ENCODE measurements around the gene PRPF40A.

Gene PRPF40A

GRCh38 chr2:152682663-152683062, 34.6 kb downstream of the PRPF40A start:
- H3K36me3 ChIP-seq (ENCODE audit: insufficient read depth, low read length) = peaks cover 24% of the 10 kb centered on the region
- no peak overlapping the region for H3K9ac ChIP-seq (ENCODE audit: low read depth, low read length)
- peaks cover 4% of the 10 kb centered on the region for H3K4me1 ChIP-seq (ENCODE audit: control insufficient read depth, insufficient read depth, low read length)
- no peak overlapping the region for H3K4me3 ChIP-seq (ENCODE audit: low read length)
- H3K9me3 ChIP-seq (replicated peaks; ENCODE audit: low read length) = no peaks in the 10 kb centered on the region
- H3K4me2 ChIP-seq (ENCODE audit: low read length) = no peak overlapping the region
- no peaks in the 10 kb centered on the region for H3K27me3 ChIP-seq (ENCODE audit: control insufficient read depth, insufficient read depth, low read length)

GRCh38 chr2:152678808-152679207, 38.5 kb downstream of the PRPF40A start:
- Histone ChIP-seq H3K36me3 (ENCODE audit: insufficient read depth, low read length) (peaks cover 57% of the 10 kb centered on the region), H3K4me1 (ENCODE audit: control insufficient read depth, insufficient read depth, low read length) (no peaks in the 10 kb centered on the region), H3K9me3 (replicated peaks; ENCODE audit: low read length) (no peaks in the 10 kb centered on the region), H3K27me3 (ENCODE audit: control insufficient read depth, insufficient read depth, low read length) (no peaks in the 10 kb centered on the region), H3K9ac (ENCODE audit: low read depth, low read length) (no peak overlapping the region), H3K4me3 (ENCODE audit: low read length) (no peak overlapping the region), H3K4me2 (ENCODE audit: low read length) (no peak overlapping the region)

GRCh38 chr2:152676461-152676860, 40.8 kb downstream of the PRPF40A start:
- H3K36me3 ChIP-seq (ENCODE audit: insufficient read depth, low read length) = peaks cover 72% of the 10 kb centered on the region
- H3K4me3 ChIP-seq (ENCODE audit: low read length) = no peak overlapping the region
- no peaks in the 10 kb centered on the region for H3K27me3 ChIP-seq (ENCODE audit: control insufficient read depth, insufficient read depth, low read length)
- H3K9ac ChIP-seq (ENCODE audit: low read depth, low read length) = no peak overlapping the region
- no peak overlapping the region for H3K4me2 ChIP-seq (ENCODE audit: low read length)
- no peaks in the 10 kb centered on the region for H3K4me1 ChIP-seq (ENCODE audit: control insufficient read depth, insufficient read depth, low read length)
- no peaks in the 10 kb centered on the region for H3K9me3 ChIP-seq (replicated peaks; ENCODE audit: low read length)

- Histone ChIP-seq H3K4me3 (ENCODE audit: low read length) (no peak overlapping the region), H3K9ac (ENCODE audit: low read depth, low read length) (no peak overlapping the region), H3K36me3 (ENCODE audit: insufficient read depth, low read length) (peaks cover 77% of the 10 kb centered on the region), H3K9me3 (replicated peaks; ENCODE audit: low read length) (no peaks in the 10 kb centered on the region), H3K27me3 (ENCODE audit: control insufficient read depth, insufficient read depth, low read length) (no peaks in the 10 kb centered on the region), H3K4me2 (ENCODE audit: low read length) (no peak overlapping the region), H3K4me1 (ENCODE audit: control insufficient read depth, insufficient read depth, low read length) (no peaks in the 10 kb centered on the region)
These were observed 42.9 kb downstream of the PRPF40A start for GRCh38 chr2:152674334-152674733.

- Histone ChIP-seq H3K9ac (ENCODE audit: low read depth, low read length) (no peak overlapping the region), H3K9me3 (replicated peaks; ENCODE audit: low read length) (no peaks in the 10 kb centered on the region), H3K4me2 (ENCODE audit: low read length) (no peak overlapping the region), H3K36me3 (ENCODE audit: insufficient read depth, low read length) (peaks cover 89% of the 10 kb centered on the region), H3K27me3 (ENCODE audit: control insufficient read depth, insufficient read depth, low read length) (no peaks in the 10 kb centered on the region), H3K4me1 (ENCODE audit: control insufficient read depth, insufficient read depth, low read length) (no peaks in the 10 kb centered on the region), H3K4me3 (ENCODE audit: low read length) (no peak overlapping the region)
These were observed 52.5 kb downstream of the PRPF40A start for GRCh38 chr2:152664725-152665124.

- H3K36me3 ChIP-seq (ENCODE audit: insufficient read depth, low read length) = peaks cover 83% of the 10 kb centered on the region
- H3K9ac ChIP-seq (ENCODE audit: low read depth, low read length) = no peak overlapping the region
- H3K9me3 ChIP-seq (replicated peaks; ENCODE audit: low read length) = no peaks in the 10 kb centered on the region
- no peak overlapping the region for H3K4me3 ChIP-seq (ENCODE audit: low read length)
- no peak overlapping the region for H3K4me2 ChIP-seq (ENCODE audit: low read length)
- H3K4me1 ChIP-seq (ENCODE audit: control insufficient read depth, insufficient read depth, low read length) = no peaks in the 10 kb centered on the region
- H3K27me3 ChIP-seq (ENCODE audit: control insufficient read depth, insufficient read depth, low read length) = no peaks in the 10 kb centered on the region
These were observed 56.2 kb downstream of the PRPF40A start for GRCh38 chr2:152661076-152661475.

- H3K4me1 ChIP-seq (ENCODE audit: control insufficient read depth, insufficient read depth, low read length) = no peaks in the 10 kb centered on the region
- peaks cover 71% of the 10 kb centered on the region for H3K36me3 ChIP-seq (ENCODE audit: insufficient read depth, low read length)
- H3K9me3 ChIP-seq (replicated peaks; ENCODE audit: low read length) = no peaks in the 10 kb centered on the region
- H3K4me2 ChIP-seq (ENCODE audit: low read length) = no peak overlapping the region
- H3K9ac ChIP-seq (ENCODE audit: low read depth, low read length) = no peak overlapping the region
- H3K27me3 ChIP-seq (ENCODE audit: control insufficient read depth, insufficient read depth, low read length) = no peaks in the 10 kb centered on the region
- H3K4me3 ChIP-seq (ENCODE audit: low read length) = no peak overlapping the region
These were observed 59.0 kb downstream of the PRPF40A start for GRCh38 chr2:152658221-152658620.

GRCh38 chr2:152657043-152657442, 60.2 kb downstream of the PRPF40A start:
- no peak overlapping the region for H3K4me2 ChIP-seq (ENCODE audit: low read length)
- H3K36me3 ChIP-seq (ENCODE audit: insufficient read depth, low read length) = peaks cover 63% of the 10 kb centered on the region
- H3K27me3 ChIP-seq (ENCODE audit: control insufficient read depth, insufficient read depth, low read length) = no peaks in the 10 kb centered on the region
- no peaks in the 10 kb centered on the region for H3K4me1 ChIP-seq (ENCODE audit: control insufficient read depth, insufficient read depth, low read length)
- H3K9me3 ChIP-seq (replicated peaks; ENCODE audit: low read length) = no peaks in the 10 kb centered on the region
- no peak overlapping the region for H3K4me3 ChIP-seq (ENCODE audit: low read length)
- no peak overlapping the region for H3K9ac ChIP-seq (ENCODE audit: low read depth, low read length)

- no peak overlapping the region for H3K4me2 ChIP-seq (ENCODE audit: low read length)
- no peak overlapping the region for H3K4me3 ChIP-seq (ENCODE audit: low read length)
- H3K4me1 ChIP-seq (ENCODE audit: control insufficient read depth, insufficient read depth, low read length) = no peaks in the 10 kb centered on the region
- H3K9ac ChIP-seq (ENCODE audit: low read depth, low read length) = no peak overlapping the region
- H3K9me3 ChIP-seq (replicated peaks; ENCODE audit: low read length) = no peaks in the 10 kb centered on the region
- H3K36me3 ChIP-seq (ENCODE audit: insufficient read depth, low read length) = peaks cover 60% of the 10 kb centered on the region
- H3K27me3 ChIP-seq (ENCODE audit: control insufficient read depth, insufficient read depth, low read length) = no peaks in the 10 kb centered on the region
These were observed 61.4 kb downstream of the PRPF40A start for GRCh38 chr2:152655880-152656279.

GRCh38 chr2:152651834-152652233, 65.4 kb downstream of the PRPF40A start:
- H3K9ac ChIP-seq (ENCODE audit: low read depth, low read length) = no peak overlapping the region
- peaks cover 40% of the 10 kb centered on the region for H3K36me3 ChIP-seq (ENCODE audit: insufficient read depth, low read length)

GRCh38 chr2:152650768-152651371, 66.4 kb downstream of the PRPF40A start:
- no peaks in the 10 kb centered on the region for H3K27me3 ChIP-seq (ENCODE audit: control insufficient read depth, insufficient read depth, low read length)
- peaks cover 35% of the 10 kb centered on the region for H3K36me3 ChIP-seq (ENCODE audit: insufficient read depth, low read length)

More at GRCh38 chr2:152651834-152652233, 65.4 kb downstream of the PRPF40A start:
- Histone ChIP-seq H3K4me3 (ENCODE audit: low read length) (no peak overlapping the region), H3K4me1 (ENCODE audit: control insufficient read depth, insufficient read depth, low read length) (peaks cover 15% of the 10 kb centered on the region), H3K4me2 (ENCODE audit: low read length) (no peak overlapping the region), H3K9me3 (replicated peaks; ENCODE audit: low read length) (no peaks in the 10 kb centered on the region), H3K27me3 (ENCODE audit: control insufficient read depth, insufficient read depth, low read length) (no peaks in the 10 kb centered on the region)

GRCh38 chr2:152649997-152650396, 67.3 kb downstream of the PRPF40A start:
- Histone ChIP-seq H3K27me3 (ENCODE audit: control insufficient read depth, insufficient read depth, low read length) (no peaks in the 10 kb centered on the region), H3K4me1 (ENCODE audit: control insufficient read depth, insufficient read depth, low read length) (peaks cover 20% of the 10 kb centered on the region), H3K4me3 (ENCODE audit: low read length) (no peak overlapping the region), H3K4me2 (ENCODE audit: low read length) (no peak overlapping the region), H3K9me3 (replicated peaks; ENCODE audit: low read length) (no peaks in the 10 kb centered on the region), H3K9ac (ENCODE audit: low read depth, low read length) (no peak overlapping the region), H3K36me3 (ENCODE audit: insufficient read depth, low read length) (peaks cover 39% of the 10 kb centered on the region)

More at GRCh38 chr2:152650768-152651371, 66.4 kb downstream of the PRPF40A start:
- Histone ChIP-seq H3K9ac (ENCODE audit: low read depth, low read length) (no peak overlapping the region), H3K9me3 (replicated peaks; ENCODE audit: low read length) (no peaks in the 10 kb centered on the region), H3K4me2 (ENCODE audit: low read length) (no peak overlapping the region), H3K4me1 (ENCODE audit: control insufficient read depth, insufficient read depth, low read length) (peaks cover 20% of the 10 kb centered on the region), H3K4me3 (ENCODE audit: low read length) (no peak overlapping the region)
